Endothelial cell (in vitro differentiated cells): ENCODE measurements around the gene DIAPH2. TPM values are rescaled to one million over a fixed set of nuclear protein-coding genes. Genes with fewer than 3 reads are reported as not detected.

ENCODE experiments used
- DNase-seq: peaks from one replicate; pipeline ENCODE4 v3.0.0; 2021; ENCODE audit warnings: low spot score
- H3K27ac Mint-ChIP-seq: one replicate; pipeline ENCODE4 v1.8.0; 2021; ENCODE audit warnings: mixed read lengths, inconsistent platforms; ENCODE audit not compliant: unreplicated experiment
- H3K27me3 Mint-ChIP-seq: one replicate; pipeline ENCODE4 v1.8.0; 2021; ENCODE audit warnings: mild to moderate bottlenecking, moderate library complexity, mixed read lengths, inconsistent platforms; ENCODE audit not compliant: unreplicated experiment
- H3K36me3 Mint-ChIP-seq: one replicate; pipeline ENCODE4 v1.8.0; 2021; ENCODE audit warnings: mild to moderate bottlenecking, low read depth, mixed read lengths, inconsistent platforms; ENCODE audit not compliant: unreplicated experiment
- H3K4me1 Mint-ChIP-seq: one replicate; pipeline ENCODE4 v1.8.0; 2021; ENCODE audit warnings: mild to moderate bottlenecking, mixed read lengths, inconsistent platforms; ENCODE audit not compliant: unreplicated experiment
- H3K4me3 Mint-ChIP-seq: one replicate; pipeline ENCODE4 v1.8.0; 2021; ENCODE audit warnings: mild to moderate bottlenecking, mixed read lengths, inconsistent platforms; ENCODE audit not compliant: unreplicated experiment
- H3K9me3 Mint-ChIP-seq: one replicate; pipeline ENCODE4 v1.8.0; 2021; ENCODE audit warnings: mixed read lengths, inconsistent platforms; ENCODE audit not compliant: unreplicated experiment
- total RNA-seq: library from RNA; stranded (reverse); fragmentation: NEBNext Ultra II Directional; extraction: Animal tissue kit (Norgen Biotek cat#: 25700); gene quantifications from one replicate; pipeline ENCODE4 v1.2.1, GENCODE V29; 2021; ENCODE audit not compliant: unreplicated experiment
- TF ChIP-seq, protein P1 (sequence below): fragments of 200-600 bp; sonication (generic); IDR thresholded peaks from one replicate; pipeline ENCODE4 v1.5.0; 2021; ENCODE audit warnings: antibody characterized with exemption; ENCODE audit not compliant: unreplicated experiment

The DIAPH2 gene
- total RNA-seq, 1 donor from 2014 or later: 45.3 TPM

DNA sequence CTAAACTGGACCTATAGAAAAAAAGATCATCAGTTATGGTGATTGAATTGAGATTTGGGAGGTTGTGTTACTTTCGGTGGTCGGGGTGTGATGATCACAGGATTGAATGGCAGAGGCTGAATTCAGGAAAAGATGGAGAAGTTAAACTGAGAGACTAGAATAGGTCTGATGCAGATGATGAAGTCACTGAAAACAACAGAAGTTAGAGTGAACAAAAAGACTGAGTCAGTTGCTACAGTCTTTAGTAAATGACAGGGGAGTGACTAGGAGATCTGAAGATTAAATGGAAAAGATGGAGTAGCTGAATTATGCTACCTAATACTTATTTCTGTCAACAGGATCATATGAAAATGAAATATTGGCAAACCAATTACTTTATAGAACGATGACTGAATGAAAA, 362.2 kb downstream of the DIAPH2 start:
- Mint-ChIP-seq H3K27ac (no peak overlapping the region), H3K4me3 (no peak overlapping the region), H3K4me1 (no peaks in the 10 kb centered on the region)

DNA sequence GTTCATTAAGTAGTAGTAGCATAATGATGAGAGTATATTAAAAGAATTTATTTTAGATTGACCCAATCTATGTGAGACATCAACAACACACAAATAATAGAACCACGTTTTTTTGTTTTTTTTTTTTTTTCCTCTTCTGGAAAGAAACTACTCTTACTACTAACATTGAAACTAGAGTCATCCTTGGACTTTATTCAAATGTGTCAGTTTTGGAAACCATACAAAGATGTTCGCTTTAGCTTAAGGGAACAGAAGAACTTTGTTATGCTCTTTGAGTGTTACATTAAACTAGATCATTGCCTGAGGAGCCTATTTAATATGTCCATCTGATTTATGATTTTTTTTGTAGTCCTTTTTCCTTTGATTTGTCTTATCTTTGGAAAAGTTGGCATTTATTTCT, 365.8 kb downstream of the DIAPH2 start:
- TF ChIP-seq, protein P1, sequence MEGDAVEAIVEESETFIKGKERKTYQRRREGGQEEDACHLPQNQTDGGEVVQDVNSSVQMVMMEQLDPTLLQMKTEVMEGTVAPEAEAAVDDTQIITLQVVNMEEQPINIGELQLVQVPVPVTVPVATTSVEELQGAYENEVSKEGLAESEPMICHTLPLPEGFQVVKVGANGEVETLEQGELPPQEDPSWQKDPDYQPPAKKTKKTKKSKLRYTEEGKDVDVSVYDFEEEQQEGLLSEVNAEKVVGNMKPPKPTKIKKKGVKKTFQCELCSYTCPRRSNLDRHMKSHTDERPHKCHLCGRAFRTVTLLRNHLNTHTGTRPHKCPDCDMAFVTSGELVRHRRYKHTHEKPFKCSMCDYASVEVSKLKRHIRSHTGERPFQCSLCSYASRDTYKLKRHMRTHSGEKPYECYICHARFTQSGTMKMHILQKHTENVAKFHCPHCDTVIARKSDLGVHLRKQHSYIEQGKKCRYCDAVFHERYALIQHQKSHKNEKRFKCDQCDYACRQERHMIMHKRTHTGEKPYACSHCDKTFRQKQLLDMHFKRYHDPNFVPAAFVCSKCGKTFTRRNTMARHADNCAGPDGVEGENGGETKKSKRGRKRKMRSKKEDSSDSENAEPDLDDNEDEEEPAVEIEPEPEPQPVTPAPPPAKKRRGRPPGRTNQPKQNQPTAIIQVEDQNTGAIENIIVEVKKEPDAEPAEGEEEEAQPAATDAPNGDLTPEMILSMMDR: no peak
- peaks cover 2% of the 10 kb centered on the region for H3K27me3 Mint-ChIP-seq
- no peak overlapping the region for H3K27ac Mint-ChIP-seq
- H3K4me3 Mint-ChIP-seq: no peak overlapping the region
- DNase-seq: no peak
- no peaks in the 10 kb centered on the region for H3K4me1 Mint-ChIP-seq
- H3K36me3 Mint-ChIP-seq: no peaks in the 10 kb centered on the region
- H3K9me3 Mint-ChIP-seq: no peaks in the 10 kb centered on the region

More for the DNA sequence above, 362.2 kb downstream of the DIAPH2 start:
- DNase-seq: no peak
- peaks cover 2% of the 10 kb centered on the region for H3K27me3 Mint-ChIP-seq
- no peaks in the 10 kb centered on the region for H3K36me3 Mint-ChIP-seq
- no peaks in the 10 kb centered on the region for H3K9me3 Mint-ChIP-seq
- TF ChIP-seq, protein P1: no peak

DNA sequence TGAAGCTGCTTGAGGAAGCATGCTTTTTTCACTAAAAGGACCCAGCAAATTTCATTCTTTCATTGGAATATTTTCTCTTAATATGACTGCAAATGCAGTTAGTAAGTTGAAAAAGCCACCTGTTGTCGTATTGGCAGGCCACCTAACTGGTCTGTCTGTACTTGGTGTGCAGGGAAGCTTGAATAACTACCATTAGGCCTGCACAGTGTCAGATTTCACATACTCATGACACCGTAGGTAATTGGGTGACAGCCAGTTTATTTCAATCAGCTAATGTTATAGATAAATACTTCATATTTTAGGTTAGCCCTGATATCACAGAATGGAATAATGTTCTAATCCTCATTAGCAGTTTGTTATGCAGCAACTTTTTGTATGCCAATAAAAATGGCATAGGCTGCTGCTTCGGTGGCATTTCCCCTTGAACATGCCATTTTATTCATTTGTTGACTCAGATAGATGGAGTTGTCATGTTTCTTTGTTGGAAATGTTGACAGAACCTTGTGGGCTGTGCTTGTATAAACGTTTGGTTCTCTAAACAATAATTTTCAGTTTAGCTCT, 372.8 kb downstream of the DIAPH2 start:
- Mint-ChIP-seq H3K9me3 (no peaks in the 10 kb centered on the region), H3K4me1 (peaks cover 2% of the 10 kb centered on the region), H3K27me3 (peaks cover 3% of the 10 kb centered on the region), H3K27ac (no peak overlapping the region), H3K36me3 (no peaks in the 10 kb centered on the region), H3K4me3 (no peak overlapping the region)
- DNase-seq: no peak
- TF ChIP-seq, protein P1: no peak

DNA sequence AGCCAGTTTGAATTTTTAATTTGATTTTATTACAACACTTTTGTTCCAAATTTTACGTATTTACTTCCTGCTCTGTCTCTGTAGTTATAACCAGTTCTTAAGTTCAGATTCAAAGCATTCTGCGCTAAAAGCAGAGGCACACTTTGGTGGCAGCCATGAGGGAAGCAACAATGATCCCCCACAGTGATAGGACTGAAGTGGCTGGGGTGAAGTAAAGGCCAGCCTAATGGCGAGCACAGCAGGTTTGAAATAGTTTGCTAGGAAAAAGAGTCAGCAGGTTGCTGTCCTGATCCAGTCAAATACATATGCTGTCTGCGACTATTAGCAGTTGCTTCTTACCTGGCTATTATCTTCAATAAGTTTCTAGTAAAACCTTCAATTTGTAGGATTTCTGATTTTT, 375.4 kb downstream of the DIAPH2 start:
- Mint-ChIP-seq H3K4me3 (no peak overlapping the region), H3K4me1 (peaks cover 7% of the 10 kb centered on the region), H3K27me3 (peaks cover 3% of the 10 kb centered on the region), H3K36me3 (no peaks in the 10 kb centered on the region), H3K9me3 (no peaks in the 10 kb centered on the region), H3K27ac (no peak overlapping the region)
- TF ChIP-seq, protein P1: no peak
- DNase-seq: no peak

- no peak overlapping the region for H3K27ac Mint-ChIP-seq
- peaks cover 3% of the 10 kb centered on the region for H3K27me3 Mint-ChIP-seq
- TF ChIP-seq, protein P1: no peak
- no peaks in the 10 kb centered on the region for H3K36me3 Mint-ChIP-seq
- H3K9me3 Mint-ChIP-seq: no peaks in the 10 kb centered on the region
- DNase-seq: no peak
- no peak overlapping the region for H3K4me3 Mint-ChIP-seq
- peaks cover 7% of the 10 kb centered on the region for H3K4me1 Mint-ChIP-seq
Observed at GRCh38 chrX:97065066-97065465, 380.4 kb downstream of the DIAPH2 start.
